ENCODE measurements around the gene MGRN1. TPM values are rescaled to one million over a fixed set of nuclear protein-coding genes. Genes with fewer than 3 reads are reported as not detected.

Gene MGRN1
- total RNA-seq, 1 experiment from 2014 or later = 22.7 TPM

GRCh38 chr16:4599037-4599436, 25.6 kb upstream of the MGRN1 start:
- H3K27me3 ChIP-seq (ENCODE audit: low read length) = no peaks in the 10 kb centered on the region
- no peaks in the 10 kb centered on the region for H3K79me2 ChIP-seq (ENCODE audit: low read length)
- ChIA-PET POLR2A (ENCODE audit: unreplicated experiment) (no interaction called here), CTCF (no interaction called here)
- H3K9me2 ChIP-seq (replicated peaks; ENCODE audit: low read length) = no peaks in the 10 kb centered on the region
- H4K20me1 ChIP-seq (ENCODE audit: low read length) = no peaks in the 10 kb centered on the region
- no peak overlapping the region for H3K27ac ChIP-seq (ENCODE audit: low read length)
- no peak overlapping the region for H3K9ac ChIP-seq (ENCODE audit: low read length)
- ATAC-seq = no peak
- no peak for DNase-seq
- no TSS peak for BruUV-seq (replicated peaks)
- H3K4me2 ChIP-seq (ENCODE audit: low read length) = no peak overlapping the region
- H2AFZ ChIP-seq (ENCODE audit: low read length) = no peak overlapping the region
- no peaks in the 10 kb centered on the region for H3K9me3 ChIP-seq (ENCODE audit: low read length)
- H3K4me1 ChIP-seq (ENCODE audit: insufficient read depth, low read length) = no peaks in the 10 kb centered on the region
- no peaks in the 10 kb centered on the region for H3F3A ChIP-seq (ENCODE audit: low read length, unreplicated experiment)
- no peaks in the 10 kb centered on the region for H3K36me3 ChIP-seq (ENCODE audit: low read depth, low read length)
- no peak overlapping the region for H3K4me3 ChIP-seq (ENCODE audit: low read length)
- intact Hi-C loops (cut with micrococcal nuclease) = no loop called here
- TF ChIP-seq EZH2 (IDR thresholded peaks at IDR 0.05; ENCODE audit: low read length, unreplicated experiment) (no peak), EZH2phosphoT487 (IDR thresholded peaks at IDR 0.05; ENCODE audit: borderline replicate concordance, low read length) (no peak), CTCF (conservative IDR thresholded peaks at IDR 0.05; ENCODE audit: low read depth, low read length) (no peak)

GRCh38 chr16:4599545-4599944, 25.1 kb upstream of the MGRN1 start:
- DNase-seq = no peak
- Histone ChIP-seq H3K4me1 (ENCODE audit: insufficient read depth, low read length) (no peaks in the 10 kb centered on the region), H2AFZ (ENCODE audit: low read length) (no peak overlapping the region), H3K9ac (ENCODE audit: low read length) (no peak overlapping the region), H4K20me1 (ENCODE audit: low read length) (no peaks in the 10 kb centered on the region), H3K9me2 (replicated peaks; ENCODE audit: low read length) (no peaks in the 10 kb centered on the region), H3K36me3 (ENCODE audit: low read depth, low read length) (no peaks in the 10 kb centered on the region), H3K4me3 (ENCODE audit: low read length) (no peak overlapping the region), H3K4me2 (ENCODE audit: low read length) (no peak overlapping the region), H3K9me3 (ENCODE audit: low read length) (no peaks in the 10 kb centered on the region), H3K27me3 (ENCODE audit: low read length) (no peaks in the 10 kb centered on the region), H3F3A (ENCODE audit: low read length, unreplicated experiment) (no peaks in the 10 kb centered on the region), H3K79me2 (ENCODE audit: low read length) (no peaks in the 10 kb centered on the region), H3K27ac (ENCODE audit: low read length) (no peak overlapping the region)
- POLR2A ChIA-PET (ENCODE audit: unreplicated experiment) = no interaction called here
- intact Hi-C loops (cut with micrococcal nuclease) = no loop called here
- TF ChIP-seq EZH2phosphoT487 (IDR thresholded peaks at IDR 0.05; ENCODE audit: borderline replicate concordance, low read length) (no peak), EZH2 (IDR thresholded peaks at IDR 0.05; ENCODE audit: low read length, unreplicated experiment) (no peak), CTCF (conservative IDR thresholded peaks at IDR 0.05; ENCODE audit: low read depth, low read length) (no peak)
- CTCF ChIA-PET = no interaction called here
- no peak for ATAC-seq
- BruUV-seq (replicated peaks) = no TSS peak

GRCh38 chr16:4601036-4601863, 23.4 kb upstream of the MGRN1 start:
- Histone ChIP-seq H3F3A (ENCODE audit: low read length, unreplicated experiment) (no peaks in the 10 kb centered on the region), H2AFZ (ENCODE audit: low read length) (no peak overlapping the region), H3K36me3 (ENCODE audit: low read depth, low read length) (no peaks in the 10 kb centered on the region), H3K27me3 (ENCODE audit: low read length) (no peaks in the 10 kb centered on the region), H3K4me2 (ENCODE audit: low read length) (no peak overlapping the region), H3K4me3 (ENCODE audit: low read length) (no peak overlapping the region), H4K20me1 (ENCODE audit: low read length) (no peaks in the 10 kb centered on the region), H3K9me3 (ENCODE audit: low read length) (no peaks in the 10 kb centered on the region), H3K79me2 (ENCODE audit: low read length) (no peaks in the 10 kb centered on the region), H3K9me2 (replicated peaks; ENCODE audit: low read length) (no peaks in the 10 kb centered on the region), H3K27ac (ENCODE audit: low read length) (no peak overlapping the region), H3K9ac (ENCODE audit: low read length) (no peak overlapping the region), H3K4me1 (ENCODE audit: insufficient read depth, low read length) (no peaks in the 10 kb centered on the region)
- DNase-seq (no peak), ATAC-seq (no peak)
- BruUV-seq (replicated peaks) = no TSS peak
- ChIA-PET POLR2A (ENCODE audit: unreplicated experiment) (no interaction called here), CTCF (no interaction called here)
- intact Hi-C loops (cut with micrococcal nuclease) = no loop called here
- no peak for TF ChIP-seq CTCF (conservative IDR thresholded peaks at IDR 0.05; ENCODE audit: low read depth, low read length)
- TF ChIP-seq EZH2phosphoT487 (IDR thresholded peaks at IDR 0.05; ENCODE audit: borderline replicate concordance, low read length) = no peak
- TF ChIP-seq EZH2 (IDR thresholded peaks at IDR 0.05; ENCODE audit: low read length, unreplicated experiment) = no peak
